Measurements from ENCODE around the gene ATP13A1.

Gene ATP13A1

DNA sequence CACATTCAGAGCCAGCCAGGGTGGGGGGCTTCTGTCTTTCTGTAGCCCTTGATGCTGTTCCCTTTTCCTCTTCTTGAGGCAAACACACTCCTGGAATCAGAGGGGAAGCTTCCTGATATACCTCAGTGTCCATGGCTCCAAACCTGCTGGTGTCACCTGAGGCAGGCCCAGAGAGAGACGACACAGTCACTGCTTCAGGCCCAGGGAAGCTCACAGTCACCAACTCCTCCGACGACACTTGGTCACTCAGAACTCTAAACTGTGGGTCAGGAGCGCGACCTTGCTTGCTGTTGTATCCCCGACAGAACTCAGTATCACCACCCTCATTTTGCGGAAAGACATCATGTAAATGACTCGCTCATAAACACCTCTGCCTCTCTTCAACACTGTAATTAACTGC, 1.1 kb downstream of the ATP13A1 start:
- DNase-seq, result no peak

DNA sequence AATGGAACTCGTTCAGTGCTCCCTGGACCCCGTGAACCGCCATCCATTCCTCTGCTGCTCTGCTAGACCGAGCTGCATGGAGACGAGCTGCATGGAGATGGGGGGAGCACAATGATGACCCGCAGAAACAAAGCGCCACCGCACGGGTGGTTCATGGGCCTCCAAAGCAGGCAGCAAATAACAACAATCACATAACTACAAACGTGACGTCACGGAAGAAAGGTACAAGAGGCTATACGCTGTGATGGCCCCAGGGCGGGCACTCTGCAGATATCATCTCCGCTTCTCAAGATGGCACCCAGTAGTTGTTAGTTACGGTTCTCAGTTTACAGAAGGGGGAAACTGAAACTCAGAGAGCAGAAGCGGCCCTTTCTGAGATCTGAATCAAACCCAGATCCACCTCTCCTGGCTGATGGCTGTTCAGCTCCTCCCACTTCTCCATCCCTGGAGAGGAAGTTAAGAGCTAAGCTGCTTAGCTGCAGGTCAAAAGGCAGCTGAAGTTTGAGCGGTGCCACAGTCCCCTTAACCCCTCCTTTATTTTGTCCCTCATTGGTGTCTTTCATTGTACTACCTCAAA, 1.7 kb downstream of the ATP13A1 start:
- no peak for DNase-seq

GRCh38 chr19:19661141-19661674, 2.3 kb downstream of the ATP13A1 start:
- no peak for DNase-seq

DNA sequence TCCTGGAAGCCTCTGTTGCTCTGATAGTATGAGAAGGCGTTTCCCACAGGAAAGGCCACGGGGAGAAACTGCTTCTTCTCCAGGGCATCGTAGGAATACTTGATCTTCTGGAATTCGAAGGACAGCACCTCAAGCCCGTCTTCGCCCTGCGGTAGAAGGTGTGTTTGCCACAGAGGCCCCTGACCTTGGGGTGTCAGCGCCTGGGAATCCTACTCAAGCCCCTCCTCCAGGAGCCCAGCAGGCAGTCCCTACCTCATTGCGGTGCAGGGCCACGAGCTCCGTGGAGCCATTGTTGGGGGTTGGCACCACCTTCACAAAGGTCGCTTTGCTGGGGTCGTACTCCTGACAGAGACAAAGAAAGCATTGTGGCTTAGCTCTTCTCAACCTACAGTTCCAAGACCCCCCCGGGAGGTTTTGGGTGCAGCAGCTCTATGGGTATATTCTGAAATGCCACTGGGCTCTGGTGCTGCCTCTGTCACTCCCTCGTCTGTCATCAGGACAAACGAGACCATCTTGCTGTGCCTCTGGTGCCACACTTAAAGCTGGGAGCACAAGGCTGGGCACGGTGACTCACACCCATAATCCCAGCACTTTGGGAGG, 3.7 kb downstream of the ATP13A1 start:
- DNase-seq, result no peak

GRCh38 chr19:19657397-19657783, 6.1 kb downstream of the ATP13A1 start:
- DNase-seq, result no peak

DNA sequence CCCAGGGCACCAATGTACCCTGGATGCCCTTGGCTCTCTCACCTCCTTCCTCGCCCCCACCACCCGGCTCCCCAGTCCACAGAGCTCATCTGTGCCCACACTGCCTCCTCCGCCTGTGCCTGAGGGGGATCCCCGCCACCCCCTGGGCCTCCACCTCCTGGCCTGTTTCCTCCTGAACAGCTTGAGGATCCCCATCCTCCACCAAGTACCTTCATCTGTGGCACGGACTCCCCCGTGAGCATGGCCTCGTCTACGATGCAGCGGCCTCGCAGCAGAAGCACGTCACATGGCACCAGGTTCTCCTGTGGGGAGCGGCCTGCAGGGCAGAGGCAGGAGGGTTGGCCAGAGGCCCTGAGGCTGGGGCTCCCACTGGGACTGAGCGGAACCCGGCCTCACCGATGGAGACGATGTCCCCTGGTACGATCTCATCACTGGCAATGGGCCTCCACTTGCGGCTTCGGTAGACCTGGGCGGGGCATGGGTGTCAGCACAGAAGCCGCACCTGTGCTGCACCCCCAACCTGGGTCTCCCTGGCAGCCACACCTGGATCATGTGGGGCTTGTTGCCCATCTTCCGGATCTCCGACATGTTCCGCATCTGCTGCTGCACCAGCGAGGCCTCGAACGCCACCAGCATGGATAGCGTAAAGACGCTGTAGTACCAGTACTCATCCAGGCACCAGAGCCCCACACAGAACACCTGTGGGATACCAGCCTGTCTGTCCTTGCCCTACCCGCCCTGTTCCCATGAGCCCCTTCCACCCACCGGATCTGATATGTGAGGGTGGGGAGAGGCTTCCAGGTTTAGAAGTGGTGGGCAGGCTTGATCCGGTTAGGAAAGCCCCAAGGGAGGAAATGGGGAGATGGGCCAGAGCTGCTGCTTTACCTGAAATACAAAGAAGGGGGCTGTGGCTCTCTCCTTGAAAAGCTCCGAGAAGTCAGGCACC, 6.8 kb downstream of the ATP13A1 start:
- no peak for DNase-seq

GRCh38 chr19:19655641-19656343, 7.7 kb downstream of the ATP13A1 start:
- no peak for DNase-seq

DNA sequence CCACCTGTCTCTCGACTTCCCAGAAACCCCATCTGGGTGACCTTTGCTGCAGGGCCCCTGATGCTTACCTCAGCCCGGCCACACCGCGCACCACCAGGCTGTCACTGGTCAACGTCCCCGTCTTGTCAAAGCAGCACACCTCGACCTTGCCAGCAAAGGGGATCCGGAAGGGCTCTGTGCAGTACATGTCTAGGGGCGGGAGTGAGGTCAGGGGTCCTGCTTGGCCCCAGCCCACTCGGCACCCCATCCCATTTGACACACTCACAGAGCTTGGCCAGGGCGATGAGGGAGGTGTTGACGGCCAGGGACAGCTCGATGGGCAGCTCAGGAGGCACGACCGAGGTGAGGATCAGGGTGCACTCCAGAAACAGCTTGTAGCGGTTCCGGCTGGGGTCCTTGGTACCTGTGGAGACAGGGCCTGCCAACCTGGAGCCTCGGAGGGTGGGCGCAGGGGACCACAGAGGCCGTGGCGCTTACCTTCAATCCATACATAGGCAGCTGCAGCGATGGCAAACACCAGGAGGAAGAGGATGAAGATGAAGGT, 8.4 kb downstream of the ATP13A1 start:
- no peak for DNase-seq

DNA sequence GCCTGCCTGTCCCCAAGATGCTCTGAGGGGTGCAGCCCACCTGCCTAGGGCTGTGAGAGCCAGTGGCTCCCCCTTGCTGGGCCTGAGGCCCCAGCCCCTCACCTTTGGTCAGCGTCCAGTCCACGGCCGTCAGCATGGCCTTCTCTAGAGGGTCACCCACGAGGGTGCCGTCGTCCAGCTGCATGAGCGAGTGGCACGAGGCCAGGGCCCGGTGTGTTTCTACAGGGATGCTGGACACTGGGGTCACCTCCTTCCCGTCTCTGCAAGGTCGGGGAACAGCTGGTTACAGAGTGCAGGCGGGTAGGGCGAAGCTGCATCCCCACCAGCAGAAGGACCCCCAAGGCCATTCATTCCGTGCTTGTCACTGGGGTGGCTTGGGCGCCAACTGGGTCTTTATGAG, 9.0 kb downstream of the ATP13A1 start:
- no peak for DNase-seq

DNA sequence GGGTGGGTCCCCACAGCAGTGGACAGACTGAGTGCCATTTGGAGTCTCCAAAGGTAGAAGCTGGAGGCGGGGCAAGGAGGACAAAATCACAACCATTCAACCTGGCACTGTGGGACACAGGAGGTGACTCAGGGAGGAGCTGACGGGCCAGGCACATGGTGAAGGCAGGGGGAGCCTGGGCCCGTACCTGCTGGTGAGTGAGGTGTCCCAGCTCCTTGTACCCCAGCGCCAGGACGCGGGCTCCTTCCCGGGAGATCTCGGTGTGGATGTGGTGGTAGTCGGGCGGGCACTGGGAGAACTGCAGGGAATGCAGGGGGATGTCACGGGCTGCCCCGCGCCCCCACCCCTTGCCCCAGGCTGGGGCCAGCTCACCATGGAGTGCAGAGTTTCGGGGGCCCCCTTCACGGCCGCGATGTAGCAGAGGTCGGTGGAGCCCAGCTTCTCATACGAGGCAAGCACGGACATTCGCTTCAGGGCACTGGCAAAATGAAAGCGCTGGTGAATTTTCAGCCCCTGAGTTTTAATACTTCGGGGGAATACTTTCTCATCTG, 9.8 kb downstream of the ATP13A1 start:
- no peak for DNase-seq

DNA sequence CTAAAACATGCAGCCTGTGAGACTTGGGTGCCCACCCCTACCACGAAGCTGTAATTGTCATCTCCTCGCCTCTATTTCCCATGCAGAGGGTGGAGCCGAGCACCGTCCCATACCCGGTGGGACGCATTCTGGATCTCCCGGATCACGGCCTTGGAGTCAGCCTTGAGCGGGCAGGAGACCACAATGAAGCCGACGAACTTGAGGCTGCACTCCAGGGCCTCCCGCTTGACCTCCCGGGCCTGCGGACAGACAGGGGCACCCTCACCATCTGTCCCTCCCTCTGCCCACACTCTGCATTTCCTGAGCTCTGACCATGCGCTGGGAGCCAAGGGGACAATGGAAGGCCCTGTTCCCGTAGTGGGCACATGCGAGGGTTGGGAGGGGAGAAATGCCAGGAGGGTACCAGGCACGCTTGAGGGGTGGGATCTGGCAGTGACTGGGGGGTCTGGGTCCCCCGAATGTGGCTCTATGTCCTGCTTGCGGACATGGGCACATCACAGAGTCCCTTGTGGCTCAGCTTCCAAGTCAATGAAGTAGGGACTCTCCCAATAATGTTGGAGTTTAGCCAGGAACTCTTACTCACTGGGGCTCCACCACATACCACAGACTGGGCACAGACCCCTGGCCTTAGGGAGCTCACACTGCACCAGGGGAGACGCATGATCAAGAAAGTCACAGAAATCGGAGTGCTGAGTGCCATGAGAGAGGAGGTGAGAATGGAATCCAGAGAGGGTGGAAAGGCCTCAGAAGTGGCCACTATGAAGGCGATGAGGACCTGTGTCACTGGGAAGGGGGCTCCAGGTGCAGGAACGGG, 10.8 kb downstream of the ATP13A1 start:
- no peak for DNase-seq

GRCh38 chr19:19651076-19651475, 12.4 kb downstream of the ATP13A1 start:
- DNase-seq, result no peak

DNA sequence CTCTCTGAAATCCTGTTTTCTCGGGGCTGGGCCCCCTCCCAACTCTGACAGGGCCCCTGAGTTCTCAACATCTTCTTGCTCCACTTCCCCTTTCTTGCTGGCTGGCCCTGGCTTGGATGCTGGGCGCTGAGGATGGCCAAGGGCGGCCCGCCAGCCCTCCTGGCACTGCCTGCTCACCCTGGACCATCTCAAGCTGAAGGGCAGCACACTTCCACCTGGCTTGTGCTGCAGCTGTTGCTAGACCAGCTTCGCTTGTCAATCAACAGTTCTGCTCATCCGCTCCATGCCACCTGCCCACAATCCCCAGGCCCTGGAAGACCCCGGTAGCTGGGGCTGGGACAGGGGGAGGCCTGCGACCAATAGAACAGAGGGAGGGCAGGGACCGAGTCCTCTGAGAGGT, 13.1 kb downstream of the ATP13A1 start:
- DNase-seq, result no peak

DNA sequence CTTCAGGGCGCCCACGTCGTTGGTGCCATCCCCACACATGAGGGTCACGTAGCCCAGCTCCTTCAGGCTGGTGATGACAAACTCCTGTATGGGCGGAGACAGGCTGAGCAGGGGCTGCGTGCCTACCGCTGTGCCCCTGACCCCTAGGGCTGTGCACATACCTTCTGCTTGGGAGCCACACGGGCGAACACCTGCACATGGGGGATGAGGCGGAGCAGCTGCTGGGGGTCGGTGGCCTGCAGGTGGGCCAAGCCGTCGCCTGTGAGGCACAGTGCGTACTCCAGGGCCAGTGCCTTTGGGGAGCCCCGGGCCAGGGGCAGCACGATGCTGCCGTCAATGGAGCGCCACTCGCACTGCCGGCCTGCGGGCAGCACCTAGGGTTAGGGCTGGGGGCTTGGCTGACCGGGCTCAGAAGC, 13.9 kb downstream of the ATP13A1 start:
- DNase-seq, result no peak

- DNase-seq, result no peak
These were observed 14.3 kb downstream of the ATP13A1 start for GRCh38 chr19:19649155-19649554.

- DNase-seq, result no peak
These were observed 16.2 kb downstream of the ATP13A1 start for GRCh38 chr19:19647037-19647835.

- no peak for DNase-seq
These were observed 18.1 kb downstream of the ATP13A1 start for GRCh38 chr19:19645233-19645870.

GRCh38 chr19:19644054-19644388, 19.5 kb downstream of the ATP13A1 start:
- DNase-seq, result no peak

DNA sequence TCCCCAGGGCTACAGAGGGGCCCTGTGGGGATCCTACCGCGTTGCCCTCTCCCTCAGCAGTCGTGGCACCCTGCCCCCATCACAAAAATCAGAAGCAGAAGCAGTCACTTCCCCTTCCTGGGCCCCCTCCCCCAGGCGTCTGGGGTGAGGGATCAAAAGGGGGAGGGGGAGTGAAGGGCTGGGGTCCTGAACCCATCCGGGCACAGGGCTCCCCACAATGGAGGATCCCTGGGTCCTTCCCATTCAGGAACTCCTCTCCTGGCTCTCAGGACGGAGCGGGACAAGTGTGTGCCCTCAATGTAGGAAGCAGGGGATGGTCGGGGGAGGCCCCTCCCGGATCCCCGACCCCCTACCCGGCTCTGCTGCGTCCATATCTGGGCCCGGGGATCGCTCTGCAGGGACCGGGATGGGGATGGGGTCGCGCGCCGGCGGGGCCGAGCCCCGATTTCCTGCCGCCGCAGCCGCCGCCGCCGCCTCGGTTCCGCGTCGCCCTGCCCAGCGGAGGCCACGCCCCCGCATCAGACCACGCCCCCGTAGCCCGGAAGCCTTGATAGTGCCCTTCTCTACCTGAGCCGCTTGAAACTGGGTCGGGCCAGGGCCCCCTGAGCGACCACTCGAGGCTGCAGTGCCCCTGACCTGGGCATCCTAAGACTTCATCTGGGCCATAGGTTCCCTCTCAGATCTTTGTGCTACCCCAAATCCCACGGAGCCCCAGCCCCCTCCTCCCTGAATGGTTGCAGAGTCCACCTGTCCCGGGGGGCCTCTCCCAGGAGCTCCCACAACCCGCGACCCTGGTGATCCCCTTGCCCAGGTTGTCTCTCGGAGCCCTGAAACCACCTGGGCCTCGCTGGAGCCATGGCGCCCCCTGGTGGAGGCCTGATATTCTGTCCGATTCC, 20.1 kb downstream of the ATP13A1 start, which contains the start of gene GMIP:
Gene GMIP, minus strand, starts transcription at position 500 of the 896 bp plus-strand sequence. Its CDS starts 128 bp downstream, at position 372.
- peak; percentile 85 to 86 for DNase-seq

Measured in activated CD4-positive, alpha-beta T cell treated with anti-CD3 and anti-CD28 coated beads for 4 hours (primary cell).